Adrenal gland (tissue), 12 donors: ENCODE data around the gene SMIM29. TPM values are rescaled to one million over a fixed set of nuclear protein-coding genes. Genes with fewer than 3 reads are reported as not detected.
A peak's percentile ranks its signal among the peaks of the same experiment; 100 is the strongest.

Experiments
- DNase-seq, 7 donors: peaks; one replicate each; pipeline ENCODE4 v3.0.0-alpha.2; 2019 to 2020
- H3K27ac ChIP-seq, 5 donors: fragments of 200-600 bp; sonication (generic) in 4 of 5; 1 replicate in 3 of 5; 2 replicates in 2 of 5; pipeline versions ENCODE4 v1.5.1 to v1.8.0; 2016 to 2020; ENCODE audit warnings: mild to moderate bottlenecking in 1 of 5
- H3K27me3 ChIP-seq: fragments of 200-600 bp; 2 replicates; pipeline ENCODE4 v1.8.0; 2021
- H3K36me3 ChIP-seq, 2 donors: fragments of 200-600 bp; replicated peaks in 1 of 2; 1 replicate in 1 of 2; 2 replicates in 1 of 2; pipeline versions ENCODE4 v1.5.1 to v1.8.0; 2018 to 2022
- H3K4me1 ChIP-seq, 2 donors: fragments of 200-600 bp; replicated peaks in 1 of 2; 1 replicate in 1 of 2; 2 replicates in 1 of 2; pipeline versions ENCODE4 v1.5.1 to v1.8.0; 2018 to 2021
- H3K4me3 ChIP-seq, 4 donors: fragments of 200-600 bp; sonication (generic) in 3 of 4; one replicate each; pipeline ENCODE4 v1.5.1; 2016 to 2018
- H3K9me3 ChIP-seq, 3 donors: fragments of 200-600 bp; sonication (generic) in 1 of 3; replicated peaks in 1 of 3; 1 replicate in 2 of 3; 2 replicates in 1 of 3; pipeline versions ENCODE4 v1.5.1 to v1.8.0; 2016 to 2021
- CTCF ChIP-seq, 6 experiments: fragments of 450-650 bp in 4 of 6; fragments of 200-600 bp in 2 of 6; sonication (generic) in 1 of 6; IDR thresholded peaks; 1 replicate in 5 of 6; 2 replicates in 1 of 6; pipeline versions ENCODE4 v1.5.1 to v1.8.0; 2016 to 2021; ENCODE audit warnings: antibody characterized with exemption in 6 of 6, mild to moderate bottlenecking in 2 of 6, moderate library complexity in 1 of 6
- POLR2A ChIP-seq, 2 donors: fragments of 450-650 bp; IDR thresholded peaks; one replicate each; pipeline ENCODE4 v1.6.1; 2017; ENCODE audit warnings: antibody characterized with exemption in 2 of 2, mild to moderate bottlenecking in 2 of 2, moderate library complexity in 1 of 2
- WGBS, 4 donors: extraction: QIAGEN DNeasy Blood & Tissue Kit in 2 of 4; methylation state at CpG; one replicate each; pipeline versions ENCODE4 v1.1.5 to v1.1.7; 2013 to 2017; 5-methylcytosine and 5-hydroxymethylcytosine counted together
- intact Hi-C, 2 donors: fragments of 100-400 bp; cut with DNase I; formaldehyde crosslinking; loops; one replicate each; pipeline versions ENCODE4 v1.14.1 to v1.15.0; 2022 to 2023
- polyA plus RNA-seq, 3 donors: library from polyadenylated mRNA; stranded (reverse); fragments of 200-250 nt in 2 of 3; fragments of 350-450 nt in 1 of 3; fragmentation: Illumina TruSeq in 1 of 3; extraction: RNeasy Lipid Tissue Mini Kit (QIAGEN cat#74804) in 1 of 3; gene quantifications; one replicate each; pipeline ENCODE4 v1.2.3, GENCODE V29; 2013 to 2014
- total RNA-seq, 9 donors: library from RNA; depleted of rRNA in 4 of 9; stranded (reverse); fragments of >200 nt in 4 of 9; fragments of 120-200 nt in 1 of 9; fragmentation: NEBNext Ultra II Directional in 1 of 9; extraction: Animal tissue kit (Norgen Biotek cat#: 25700) in 1 of 9; gene quantifications; one replicate each; pipeline versions ENCODE4 v1.1.0 to v1.2.4, GENCODE V29; 2013 to 2023
- donor health status: healthy with polysubstance abuse.
- donor health status: Bipolar disorder and iron deficiency.
- donor health status: DM: yes; HTN: yes; CAD: no.
- donor health status: DM: no; HTN: no; CAD: no.
- donor health status: DM: no; HTN: no; CAD: no.
- donor health status: DM: yes; HTN: yes; CAD: no.

Gene SMIM29
- total and polyA plus RNA-seq, 12 donors, result 9.7 to 122 (median 33.2) TPM

GRCh38 chr6:34226066-34226465, 22.7 kb downstream of the SMIM29 start:
- peaks cover 6 to 11% of the 10 kb centered on the region in 2 donors for H3K4me1 ChIP-seq
- no peaks in the 10 kb centered on the region for H3K27me3 ChIP-seq
- WGBS, 4 donors, result 80 to 90% (median 82%) methylated on average over 7 of the region's 7 CpGs
- intact Hi-C loops, result no loop called here
- no peak overlapping the region for H3K4me3 ChIP-seq
- TF ChIP-seq CTCF (IDR thresholded peaks at IDR 0.05) (no peak), POLR2A (IDR thresholded peaks at IDR 0.05) (no peak)
- H3K27ac ChIP-seq, result no peak overlapping the region
- H3K9me3 ChIP-seq, result no peaks in the 10 kb centered on the region
- DNase-seq, result no peak
- H3K36me3 ChIP-seq, result no peaks in the 10 kb centered on the region

- Histone ChIP-seq H3K4me3 (no peak overlapping the region), H3K36me3 (no peaks in the 10 kb centered on the region), H3K27ac (no peak overlapping the region), H3K27me3 (no peaks in the 10 kb centered on the region), H3K9me3 (no peaks in the 10 kb centered on the region), H3K4me1 (peaks cover 6 to 11% of the 10 kb centered on the region in 2 donors)
- intact Hi-C loops, result no loop called here
- TF ChIP-seq POLR2A (IDR thresholded peaks at IDR 0.05), result no peak
- TF ChIP-seq CTCF (IDR thresholded peaks at IDR 0.05), result no peak
- 84 to 93% (median 90%) methylated on average over 3 to 5 of the region's 5 CpGs for WGBS, 4 donors
- DNase-seq, result no peak
These were observed 23.3 kb downstream of the SMIM29 start for GRCh38 chr6:34225551-34225950.

- Histone ChIP-seq H3K36me3 (no peaks in the 10 kb centered on the region), H3K4me1 (peaks cover 6 to 11% of the 10 kb centered on the region in 2 donors), H3K27ac (peak overlapping the region in 4 of 5 donors; percentile 84 to 91 (median 86)), H3K9me3 (no peaks in the 10 kb centered on the region), H3K27me3 (no peaks in the 10 kb centered on the region), H3K4me3 (peak overlapping the region in 3 of 4 donors; percentile 33 to 64 (median 42))
- intact Hi-C loops, result no loop called here
- DNase-seq, result peak; percentile 93 to 96 (median 95)
- no peak for TF ChIP-seq CTCF (IDR thresholded peaks at IDR 0.05)
- TF ChIP-seq POLR2A (IDR thresholded peaks at IDR 0.05), result peak; percentile 24 to 79
- 2 to 4% (median 2%) methylated on average over 18 to 55 of the region's 55 CpGs for WGBS, 4 donors
These were observed 24.6 kb downstream of the SMIM29 start for GRCh38 chr6:34223956-34224940.

- peak in 2 of 7 donors; percentile 37 to 38 for DNase-seq
- H3K4me3 ChIP-seq, result peak overlapping the region in 2 of 4 donors; percentile 4 to 64
- 13 to 30% (median 21%) methylated on average over 11 to 16 of the region's 16 CpGs for WGBS, 4 donors
- no peaks in the 10 kb centered on the region for H3K27me3 ChIP-seq
- intact Hi-C loops, result no loop called here
- no peaks in the 10 kb centered on the region for H3K36me3 ChIP-seq
- H3K27ac ChIP-seq, result peak overlapping the region in 3 of 5 donors; percentile 26 to 91 (median 88)
- no peak for TF ChIP-seq CTCF (IDR thresholded peaks at IDR 0.05)
- no peak for TF ChIP-seq POLR2A (IDR thresholded peaks at IDR 0.05)
- H3K4me1 ChIP-seq, result peaks cover 6 to 11% of the 10 kb centered on the region in 2 donors
- no peaks in the 10 kb centered on the region for H3K9me3 ChIP-seq
These were observed 25.3 kb downstream of the SMIM29 start for GRCh38 chr6:34223381-34223955.
